Cardiac septum (tissue), 1 donor: ENCODE measurements around the gene C16orf74. TPM values are rescaled to one million over a fixed set of nuclear protein-coding genes. Genes with fewer than 3 reads are reported as not detected.

ENCODE experiments used
- DNase-seq: peaks from one replicate; pipeline ENCODE4 v3.0.0-alpha.2; 2020; ENCODE audit warnings: low spot score
- intact Hi-C: fragments of 100-400 bp; cut with DNase I; formaldehyde crosslinking; loops from one replicate; pipeline ENCODE4 v1.14.0; 2022
- total RNA-seq: library from RNA; stranded (reverse); fragmentation: NEBNext Ultra II Directional; extraction: Animal tissue kit (Norgen Biotek cat#: 25700); gene quantifications from one replicate; pipeline ENCODE4 v1.2.1, GENCODE V29; 2021
- donor health status: DM: no; HTN: no; CAD: no.

C16orf74 gene
- total RNA-seq, 1 donor from 2014 or later, result 0.51 TPM

GRCh38 chr16:85724126-85724879 is 26.6 kb downstream of the C16orf74 start:
- intact Hi-C loops, result no loop called here
- no peak for DNase-seq

GRCh38 chr16:85722128-85722893 is 28.6 kb downstream of the C16orf74 start:
- no peak for DNase-seq
- intact Hi-C loops, result no loop called here

GRCh38 chr16:85720302-85720637 is 30.6 kb downstream of the C16orf74 start:
- DNase-seq, result no peak
- intact Hi-C loops, result no loop called here

GRCh38 chr16:85719605-85720301 is 31.1 kb downstream of the C16orf74 start:
- DNase-seq, result no peak
- intact Hi-C loops, result loop anchor here (10.0 kb wide), 1 partner anchor 445 kb away; no protein-coding TSS in a partner anchor

- intact Hi-C loops, result loop anchor here (10.0 kb wide), 1 partner anchor 444 kb away; no protein-coding TSS in a partner anchor
- no peak for DNase-seq
These were observed 32.2 kb downstream of the C16orf74 start for GRCh38 chr16:85718682-85719081.

GRCh38 chr16:85718153-85718477 is 32.8 kb downstream of the C16orf74 start:
- intact Hi-C loops, result loop anchor here (10.0 kb wide), 1 partner anchor 443 kb away; no protein-coding TSS in a partner anchor

GRCh38 chr16:85717393-85718152 is 33.3 kb downstream of the C16orf74 start:
- DNase-seq, result peak; percentile 78
- intact Hi-C loops, result loop anchor here (2.0 to 10.0 kb wide), 2 partner anchors 57 to 443 kb away; no protein-coding TSS in a partner anchor

More at GRCh38 chr16:85718153-85718477, 32.8 kb downstream of the C16orf74 start:
- no peak for DNase-seq

- intact Hi-C loops, result loop anchor here (2.0 to 10.0 kb wide), 2 partner anchors 56 to 442 kb away; no protein-coding TSS in a partner anchor
- DNase-seq, result no peak
These were observed 34.2 kb downstream of the C16orf74 start for GRCh38 chr16:85716680-85717038.

GRCh38 chr16:85716022-85716679 is 34.7 kb downstream of the C16orf74 start:
- no peak for DNase-seq
- intact Hi-C loops, result loop anchor here (2.0 to 10.0 kb wide), 2 partner anchors 55 to 441 kb away; no protein-coding TSS in a partner anchor

GRCh38 chr16:85715169-85716021 is 35.5 kb downstream of the C16orf74 start:
- no peak for DNase-seq
- intact Hi-C loops, result loop anchor here (2.0 to 10.0 kb wide), 2 partner anchors 55 to 441 kb away; no protein-coding TSS in a partner anchor

GRCh38 chr16:85712801-85713200 is 38.1 kb downstream of the C16orf74 start:
- DNase-seq, result no peak
- intact Hi-C loops, result loop anchor here (10.0 kb wide), 1 partner anchor 438 kb away; no protein-coding TSS in a partner anchor

GRCh38 chr16:85711982-85712587 is 38.8 kb downstream of the C16orf74 start:
- intact Hi-C loops, result loop anchor here (10.0 kb wide), 1 partner anchor 437 kb away; no protein-coding TSS in a partner anchor
- DNase-seq, result no peak

GRCh38 chr16:85710732-85711131 is 40.2 kb downstream of the C16orf74 start:
- no peak for DNase-seq
- intact Hi-C loops, result loop anchor here (10.0 kb wide), 1 partner anchor 436 kb away; no protein-coding TSS in a partner anchor

GRCh38 chr16:85709766-85710585 is 40.9 kb downstream of the C16orf74 start:
- no peak for DNase-seq
- intact Hi-C loops, result loop anchor here (10.0 kb wide), 1 partner anchor 435 kb away; no protein-coding TSS in a partner anchor

- intact Hi-C loops, result no loop called here
- DNase-seq, result no peak
These were observed 42.6 kb downstream of the C16orf74 start for GRCh38 chr16:85708338-85708737.

GRCh38 chr16:85707528-85708095 is 43.3 kb downstream of the C16orf74 start:
- intact Hi-C loops, result no loop called here
- DNase-seq, result no peak
